GM12878 (cell line): ENCODE measurements around the gene ETHE1. TPM values are rescaled to one million over a fixed set of nuclear protein-coding genes. Genes with fewer than 3 reads are reported as not detected.

Source experiments
- ATAC-seq: fragments of 200-7000 bp; cut with Tn5 transposase; 3 replicates; pipeline ENCODE4 v1.9.1; 2020; ENCODE audit warnings: mild to moderate bottlenecking, moderate library complexity
- BruUV-seq: library from RNA; stranded (reverse); fragments of 400-500 nt; replicated peaks from 2 replicates; lab custom pipeline; 2021; lab: Mats Ljungman, UMichigan
- CTCF ChIA-PET: fragments of 300-600 bp; sonication (Branson Sonifier 250); formaldehyde crosslinking; extraction: SDS; loops from one replicate; lab custom pipeline; 2021; ENCODE audit warnings: inconsistent platforms; lab: Yijun Ruan, JAX
- POLR2A ChIA-PET: fragments of 350-600 bp; formaldehyde crosslinking; extraction: SDS; loops from one replicate; lab custom pipeline; 2021; ENCODE audit warnings: inconsistent platforms; lab: Charles Lee
- RAD21 ChIA-PET: fragments of 300-600 bp; sonication (Branson Sonifier 250); formaldehyde crosslinking; loops from one replicate; lab custom pipeline; 2023; ENCODE audit warnings: antibody characterized with exemption; ENCODE audit not compliant: unreplicated experiment; lab: Charles Lee
- SMC1A ChIA-PET: fragments of 300-600 bp; sonication (Branson Sonifier 250); formaldehyde crosslinking; loops from one replicate; lab custom pipeline; 2023; ENCODE audit not compliant: unreplicated experiment, uncharacterized antibody; lab: Charles Lee
- DNase-seq: peaks from one replicate; pipeline ENCODE4 v3.0.0-alpha.2; 2011; ENCODE audit warnings: low read depth, low spot score
- FAIRE-seq: peaks from 3 replicates; lab custom pipeline; 2011; peaks lifted over from hg19 to GRCh38; lab: Jason Lieb, UNC
- H2AFZ ChIP-seq: 2 replicates; pipeline ENCODE4 v1.6.0; 2011; ENCODE audit warnings: low read depth, low read length, control low read depth; ENCODE audit not compliant: control insufficient read depth
- H3K27ac ChIP-seq: 2 replicates; pipeline ENCODE4 v1.5.1; 2011; ENCODE audit warnings: control low read depth; ENCODE audit not compliant: control insufficient read depth, insufficient read depth
- H3K27me3 ChIP-seq, 2 experiments: replicated peaks in 1 of 2; 2 replicates each; pipeline versions ENCODE4 v1.6.0 to v1.6.1; 2011; ENCODE audit warnings: low read length in 1 of 2; ENCODE audit not compliant: control insufficient read depth in 2 of 2, insufficient read depth in 2 of 2
- H3K36me3 ChIP-seq, 2 experiments: 2 replicates each; pipeline ENCODE4 v1.5.1; 2011; ENCODE audit warnings: low read length in 1 of 2; ENCODE audit not compliant: control insufficient read depth in 2 of 2, insufficient read depth in 2 of 2
- H3K4me1 ChIP-seq: 2 replicates; pipeline ENCODE4 v1.6.1; 2011; ENCODE audit warnings: mild to moderate bottlenecking, low read length, moderate library complexity, mixed read lengths; ENCODE audit not compliant: control insufficient read depth, insufficient read depth
- H3K4me2 ChIP-seq: 2 replicates; pipeline ENCODE4 v1.6.0; 2011; ENCODE audit warnings: control low read depth; ENCODE audit not compliant: control insufficient read depth, insufficient read depth
- H3K4me3 ChIP-seq: fragments of 200-600 bp; sonication (generic); 2 replicates; pipeline ENCODE4 v1.5.1; 2016
- H3K79me2 ChIP-seq: 2 replicates; pipeline ENCODE4 v1.6.0; 2011; ENCODE audit warnings: low read length; ENCODE audit not compliant: control insufficient read depth, insufficient read depth
- H3K9ac ChIP-seq: 2 replicates; pipeline ENCODE4 v1.8.0; 2011; ENCODE audit warnings: low read length, control low read depth, mixed read lengths; ENCODE audit not compliant: control insufficient read depth, insufficient read depth
- H3K9me3 ChIP-seq: replicated peaks from 3 replicates; pipeline ENCODE4 v1.5.1; 2011; ENCODE audit warnings: mild to moderate bottlenecking, low read length; ENCODE audit not compliant: control insufficient read depth, insufficient read depth
- H4K20me1 ChIP-seq: 2 replicates; pipeline ENCODE4 v1.6.0; 2011; ENCODE audit not compliant: control insufficient read depth, insufficient read depth
- BACH1 ChIP-seq: fragments of 450-650 bp; IDR thresholded peaks from 2 replicates; pipeline ENCODE4 v1.6.1; 2017; ENCODE audit warnings: mild to moderate bottlenecking, borderline replicate concordance
- CBX3 ChIP-seq: fragments of 200-600 bp; sonication (generic); IDR thresholded peaks from 2 replicates; pipeline ENCODE4 v1.6.1; 2016; ENCODE audit warnings: low read depth, borderline replicate concordance
- CHD1 ChIP-seq: IDR thresholded peaks from 2 replicates; pipeline ENCODE4 v1.6.1; 2012; ENCODE audit warnings: low read depth, low read length, improper control_type of control experiment
- CHD4 ChIP-seq: fragments of 200-600 bp; sonication (generic); IDR thresholded peaks from 2 replicates; pipeline ENCODE4 v1.6.1; 2016; ENCODE audit warnings: mild to moderate bottlenecking
- HDGF ChIP-seq: fragments of 450-650 bp; IDR thresholded peaks from 2 replicates; pipeline ENCODE4 v1.6.1; 2016; ENCODE audit warnings: antibody characterized with exemption
- IRF4 ChIP-seq: IDR thresholded peaks from 2 replicates; pipeline ENCODE4 v1.6.1; 2011; ENCODE audit warnings: low read depth, low read length
- MTA3 ChIP-seq: IDR thresholded peaks from 2 replicates; pipeline ENCODE4 v1.6.1; 2012; ENCODE audit warnings: low read length, inconsistent platforms, borderline replicate concordance
- SIN3A ChIP-seq: IDR thresholded peaks from 2 replicates; pipeline ENCODE4 v1.6.1; 2012; ENCODE audit warnings: low read depth, low read length, improper control_type of control experiment
- ZZZ3 ChIP-seq: IDR thresholded peaks from 2 replicates; pipeline ENCODE4 v1.6.1; 2011; ENCODE audit warnings: low read depth; ENCODE audit not compliant: control insufficient read depth, insufficient read length
- WGBS: methylation state at CpG from one replicate; pipeline ENCODE4 v1.1.6; 2016; ENCODE audit warnings: low lambda C conversion rate; ENCODE audit not compliant: insufficient replicate concordance, insufficient coverage; ENCODE audit errors: missing lambda C conversion rate; 5-methylcytosine and 5-hydroxymethylcytosine counted together
- in situ Hi-C: fragments of 300-500 bp; cut with MboI; formaldehyde crosslinking; loops from 9 replicates; pipeline ENCODE4 v1.14.3; 2018; ENCODE audit warnings: mixed read lengths
- intact Hi-C: fragments of 100-400 bp; cut with micrococcal nuclease; formaldehyde crosslinking; loops from one replicate; pipeline ENCODE4 v1.14.2; 2022; ENCODE audit not compliant: unreplicated experiment
- polyA plus RNA-seq, 11 experiments: library from polyadenylated mRNA; depleted of rRNA in 4 of 11; unstranded in 6 of 11; stranded (reverse) in 5 of 11; fragments of >200 nt; fragmentation: Nextera tagmentation in 4 of 11; fragmentation: Illumina TruSeq in 1 of 11; extraction: Ambion mirVana in 4 of 11; extraction: Trizol in 1 of 11; gene quantifications; 1 replicate in 1 of 11; 2 replicates in 10 of 11; pipeline versions ENCODE4 v1.2.1 to v1.2.3, GENCODE V29; 2011 to 2016; ENCODE audit warnings: inconsistent platforms in 2 of 11, missing spikeins in 2 of 11, low read depth in 1 of 11
- total RNA-seq, 4 experiments: library from RNA; depleted of rRNA in 3 of 4; stranded (reverse); fragments of >200 nt in 3 of 4; fragmentation: Illumina TruSeq in 1 of 4; extraction: Trizol in 1 of 4; gene quantifications; 2 replicates each; pipeline versions ENCODE4 v1.2.1 to v1.2.3, GENCODE V29; 2013 to 2021
- TF ChIP-seq, protein P1 (sequence below): IDR thresholded peaks from 2 replicates; pipeline ENCODE4 v1.6.1; 2012; ENCODE audit warnings: low read depth, low read length, improper control_type of control experiment
- TF ChIP-seq, protein P2 (sequence below): IDR thresholded peaks from 2 replicates; pipeline ENCODE4 v1.6.1; 2011; ENCODE audit warnings: borderline replicate concordance, low read depth, mild to moderate bottlenecking, moderate library complexity, low read length; ENCODE audit not compliant: insufficient read depth, poor library complexity, severe bottlenecking
- TF ChIP-seq, protein P3 (sequence below): fragments of 450-650 bp; IDR thresholded peaks from 2 replicates; pipeline ENCODE4 v1.6.1; 2016; ENCODE audit warnings: mild to moderate bottlenecking

Gene ETHE1
- total and polyA plus RNA-seq, 10 of the 15 experiments (the other 5 are each of a cell fraction or from before 2014, with no cell fraction given) = 22.1 to 155 (median 52.7) TPM

DNA sequence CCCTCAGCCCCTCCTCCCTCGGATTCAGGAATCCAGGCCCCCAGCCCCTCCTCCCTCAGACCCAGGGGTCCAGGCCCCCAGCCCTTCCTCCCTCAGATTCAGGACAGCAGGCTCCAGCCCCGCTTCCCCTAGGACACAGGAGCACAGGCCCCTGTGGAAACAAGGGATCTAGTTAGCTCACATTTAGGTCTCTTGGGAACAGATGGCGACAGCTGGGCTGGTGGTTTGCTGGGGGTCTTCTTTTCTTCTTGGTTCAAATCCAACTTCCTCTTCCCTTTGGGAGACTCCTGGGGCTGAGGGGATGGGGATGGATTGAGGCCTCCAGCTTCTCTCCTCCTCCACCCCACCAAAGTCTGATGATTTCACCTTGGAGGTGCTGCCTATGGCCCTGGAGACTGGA lies 25.6 kb upstream of the ETHE1 start:
- TF ChIP-seq BACH1 = no peak
- TF ChIP-seq, protein P1, sequence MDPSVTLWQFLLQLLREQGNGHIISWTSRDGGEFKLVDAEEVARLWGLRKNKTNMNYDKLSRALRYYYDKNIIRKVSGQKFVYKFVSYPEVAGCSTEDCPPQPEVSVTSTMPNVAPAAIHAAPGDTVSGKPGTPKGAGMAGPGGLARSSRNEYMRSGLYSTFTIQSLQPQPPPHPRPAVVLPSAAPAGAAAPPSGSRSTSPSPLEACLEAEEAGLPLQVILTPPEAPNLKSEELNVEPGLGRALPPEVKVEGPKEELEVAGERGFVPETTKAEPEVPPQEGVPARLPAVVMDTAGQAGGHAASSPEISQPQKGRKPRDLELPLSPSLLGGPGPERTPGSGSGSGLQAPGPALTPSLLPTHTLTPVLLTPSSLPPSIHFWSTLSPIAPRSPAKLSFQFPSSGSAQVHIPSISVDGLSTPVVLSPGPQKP = no peak
- no peak for TF ChIP-seq MTA3
- TF ChIP-seq, protein P2, sequence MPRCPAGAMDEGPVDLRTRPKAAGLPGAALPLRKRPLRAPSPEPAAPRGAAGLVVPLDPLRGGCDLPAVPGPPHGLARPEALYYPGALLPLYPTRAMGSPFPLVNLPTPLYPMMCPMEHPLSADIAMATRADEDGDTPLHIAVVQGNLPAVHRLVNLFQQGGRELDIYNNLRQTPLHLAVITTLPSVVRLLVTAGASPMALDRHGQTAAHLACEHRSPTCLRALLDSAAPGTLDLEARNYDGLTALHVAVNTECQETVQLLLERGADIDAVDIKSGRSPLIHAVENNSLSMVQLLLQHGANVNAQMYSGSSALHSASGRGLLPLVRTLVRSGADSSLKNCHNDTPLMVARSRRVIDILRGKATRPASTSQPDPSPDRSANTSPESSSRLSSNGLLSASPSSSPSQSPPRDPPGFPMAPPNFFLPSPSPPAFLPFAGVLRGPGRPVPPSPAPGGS = no peak
- TF ChIP-seq SIN3A = no peak
- no peak for TF ChIP-seq IRF4
- TF ChIP-seq, protein P3, sequence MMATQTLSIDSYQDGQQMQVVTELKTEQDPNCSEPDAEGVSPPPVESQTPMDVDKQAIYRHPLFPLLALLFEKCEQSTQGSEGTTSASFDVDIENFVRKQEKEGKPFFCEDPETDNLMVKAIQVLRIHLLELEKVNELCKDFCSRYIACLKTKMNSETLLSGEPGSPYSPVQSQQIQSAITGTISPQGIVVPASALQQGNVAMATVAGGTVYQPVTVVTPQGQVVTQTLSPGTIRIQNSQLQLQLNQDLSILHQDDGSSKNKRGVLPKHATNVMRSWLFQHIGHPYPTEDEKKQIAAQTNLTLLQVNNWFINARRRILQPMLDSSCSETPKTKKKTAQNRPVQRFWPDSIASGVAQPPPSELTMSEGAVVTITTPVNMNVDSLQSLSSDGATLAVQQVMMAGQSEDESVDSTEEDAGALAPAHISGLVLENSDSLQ = no peak
- TF ChIP-seq CHD1 = no peak
- no peak for TF ChIP-seq CBX3
- no peak for TF ChIP-seq HDGF
- no peak for TF ChIP-seq ZZZ3
- no peak for TF ChIP-seq CHD4
- in situ Hi-C loops = no loop called here
- BruUV-seq = no TSS peak

More for the DNA sequence above, 25.6 kb upstream of the ETHE1 start:
- SMC1A ChIA-PET = no interaction called here
- H3K79me2 ChIP-seq = no peaks in the 10 kb centered on the region
- H2AFZ ChIP-seq = no peak overlapping the region
- H3K27ac ChIP-seq = no peak overlapping the region
- H3K4me2 ChIP-seq = no peak overlapping the region
- ATAC-seq (no peak), DNase-seq (no peak), FAIRE-seq (no peak)
- no peak overlapping the region for H3K4me3 ChIP-seq
- POLR2A ChIA-PET = no interaction called here
- no peak overlapping the region for H3K9ac ChIP-seq
- CTCF ChIA-PET = interaction anchor here (6.7 to 10.1 kb wide), 2 partner anchors 19 to 43 kb away, joined by 99 to 169 read pairs; partner anchors contain the start of genes IRGQ, PINLYP, XRCC1 and ZNF576
- 94% methylated on average over 2 of the region's 3 CpGs for WGBS
- no peaks in the 10 kb centered on the region for H4K20me1 ChIP-seq
- RAD21 ChIA-PET = interaction anchor here (4.8 kb wide), 1 partner anchor 43 kb away, joined by 92 read pairs; the partner anchor contains the start of genes IRGQ and ZNF576
- peaks cover 11 to 13% of the 10 kb centered on the region in 2 experiments; a peak in 3 of 4 replicates for H3K36me3 ChIP-seq
- no peaks in the 10 kb centered on the region for H3K9me3 ChIP-seq
- intact Hi-C loops = no loop called here
- H3K27me3 ChIP-seq = no peaks in the 10 kb centered on the region
- H3K4me1 ChIP-seq = no peaks in the 10 kb centered on the region
